IMR-90 (cell line): Measurements from ENCODE around the gene RHBDL3. TPM values are rescaled to one million over a fixed set of nuclear protein-coding genes. Genes with fewer than 3 reads are reported as not detected.

Source experiments
- ATAC-seq: fragments of 200-7000 bp; cut with Tn5 transposase; 2 replicates; pipeline ENCODE4 v1.9.1; 2020; ENCODE audit warnings: low read depth, mild to moderate bottlenecking, moderate library complexity
- BruUV-seq: library from RNA; stranded (reverse); fragments of 400-500 nt; replicated peaks from 2 replicates; lab custom pipeline; 2021; lab: Mats Ljungman, UMichigan
- CTCF ChIA-PET: fragments of 300-600 bp; formaldehyde crosslinking; extraction: SDS; loops from one replicate; lab custom pipeline; 2021; ENCODE audit warnings: antibody characterized with exemption; lab: Yijun Ruan, JAX
- POLR2A ChIA-PET: fragments of 300-600 bp; sonication (Branson Sonifier 250); formaldehyde crosslinking; loops from one replicate; lab custom pipeline; 2022; ENCODE audit warnings: antibody characterized with exemption; ENCODE audit not compliant: unreplicated experiment; lab: Charles Lee
- DNase-seq: peaks from one replicate; pipeline ENCODE4 v3.0.0; 2013
- H2AFZ ChIP-seq: replicated peaks from 2 replicates; pipeline ENCODE3; 2013; ENCODE audit warnings: low read length, mild to moderate bottlenecking; ENCODE audit not compliant: poor library complexity
- H2AK5ac ChIP-seq: 2 replicates; pipeline ENCODE4 v1.6.1; 2013; ENCODE audit warnings: low read depth, low read length, inconsistent platforms
- H2AK9ac ChIP-seq: replicated peaks from 2 replicates; pipeline ENCODE3; 2013; ENCODE audit warnings: mild to moderate bottlenecking, low read depth, low read length, moderate library complexity; ENCODE audit not compliant: poor library complexity
- H2BK120ac ChIP-seq: 2 replicates; pipeline ENCODE4 v1.6.1; 2013; ENCODE audit warnings: low read depth, low read length, inconsistent platforms
- H2BK15ac ChIP-seq: 3 replicates; pipeline ENCODE4 v1.6.1; 2013; ENCODE audit warnings: low read depth, low read length, inconsistent platforms
- H2BK20ac ChIP-seq: 2 replicates; pipeline ENCODE4 v1.6.1; 2013; ENCODE audit warnings: low read depth, mild to moderate bottlenecking, inconsistent platforms, low read length, moderate library complexity
- H2BK5ac ChIP-seq: 2 replicates; pipeline ENCODE4 v1.6.1; 2013; ENCODE audit warnings: mild to moderate bottlenecking, low read depth, low read length, inconsistent platforms; ENCODE audit not compliant: poor library complexity, severe bottlenecking
- H3K14ac ChIP-seq: replicated peaks from 2 replicates; pipeline ENCODE4 v1.6.1; 2013; ENCODE audit warnings: low read depth, low read length, inconsistent platforms
- H3K18ac ChIP-seq: 2 replicates; pipeline ENCODE4 v1.6.1; 2013; ENCODE audit warnings: low read depth, low read length, control low read depth
- H3K23ac ChIP-seq: 2 replicates; pipeline ENCODE4 v1.6.1; 2013; ENCODE audit warnings: low read depth, low read length, inconsistent platforms
- H3K27ac ChIP-seq: 2 replicates; pipeline ENCODE4 v1.5.1; 2013; ENCODE audit warnings: mild to moderate bottlenecking, control low read depth, low read length; ENCODE audit not compliant: insufficient read depth
- H3K27me3 ChIP-seq: 2 replicates; pipeline ENCODE4 v1.6.1; 2013; ENCODE audit warnings: low read length; ENCODE audit not compliant: control insufficient read depth, insufficient read depth
- H3K36me3 ChIP-seq: 2 replicates; pipeline ENCODE4 v1.6.1; 2013; ENCODE audit warnings: low read length, mixed read lengths; ENCODE audit not compliant: control insufficient read depth, insufficient read depth
- H3K4ac ChIP-seq: 2 replicates; pipeline ENCODE4 v1.6.1; 2013; ENCODE audit warnings: low read depth, low read length, inconsistent platforms
- H3K4me1 ChIP-seq: 2 replicates; pipeline ENCODE4 v1.6.1; 2013; ENCODE audit warnings: low read length, mixed read lengths; ENCODE audit not compliant: control insufficient read depth, insufficient read depth
- H3K4me2 ChIP-seq: 2 replicates; pipeline ENCODE4 v1.6.1; 2013; ENCODE audit warnings: low read depth, mild to moderate bottlenecking, control low read depth, low read length, moderate library complexity
- H3K4me3 ChIP-seq: 2 replicates; pipeline ENCODE4 v1.5.1; 2013; ENCODE audit warnings: low read depth, mild to moderate bottlenecking, control low read depth, low read length, moderate library complexity; ENCODE audit not compliant: insufficient read depth
- H3K56ac ChIP-seq: 2 replicates; pipeline ENCODE4 v1.6.1; 2013; ENCODE audit warnings: low read length, inconsistent platforms; ENCODE audit not compliant: insufficient read depth; ENCODE audit errors: extremely low read depth
- H3K79me1 ChIP-seq, 2 experiments: 2 replicates each; pipeline ENCODE4 v1.6.1; 2013; ENCODE audit warnings: low read length in 2 of 2, inconsistent platforms in 1 of 2, low read depth in 1 of 2
- H3K9ac ChIP-seq: 2 replicates; pipeline ENCODE4 v1.6.1; 2013; ENCODE audit warnings: low read depth, low read length, control low read depth
- H3K9me1 ChIP-seq: 2 replicates; pipeline ENCODE4 v1.6.1; 2013; ENCODE audit warnings: low read length, inconsistent platforms; ENCODE audit not compliant: insufficient read depth
- H3K9me3 ChIP-seq: 2 replicates; pipeline ENCODE4 v1.6.1; 2013; ENCODE audit warnings: low read length; ENCODE audit not compliant: control insufficient read depth, insufficient read depth
- H4K20me1 ChIP-seq: 2 replicates; pipeline ENCODE4 v1.6.1; 2013; ENCODE audit warnings: low read length, inconsistent platforms; ENCODE audit not compliant: insufficient read depth
- H4K5ac ChIP-seq: 2 replicates; pipeline ENCODE4 v1.6.1; 2013; ENCODE audit warnings: mild to moderate bottlenecking, low read depth, low read length, control low read depth
- H4K8ac ChIP-seq, 2 experiments: 2 replicates each; pipeline ENCODE4 v1.6.1; 2013; ENCODE audit warnings: low read depth in 2 of 2, low read length in 2 of 2, control low read depth in 1 of 2, inconsistent platforms in 1 of 2
- H4K91ac ChIP-seq: 2 replicates; pipeline ENCODE4 v1.6.1; 2013; ENCODE audit warnings: low read depth, low read length, inconsistent platforms; ENCODE audit not compliant: insufficient read depth
- BHLHE40 ChIP-seq: fragments of 150-350 bp; IDR thresholded peaks from 2 replicates; pipeline ENCODE4 v1.6.1; 2016; ENCODE audit warnings: mild to moderate bottlenecking, low read depth, low read length
- FOS ChIP-seq: fragments of 150-350 bp; IDR thresholded peaks from 2 replicates; pipeline ENCODE4 v1.6.1; 2016; ENCODE audit warnings: low read depth, low read length
- MAFK ChIP-seq: IDR thresholded peaks from 2 replicates; pipeline ENCODE4 v1.6.1; 2012; ENCODE audit warnings: low read depth, low read length, improper control_type of control experiment
- MAZ ChIP-seq: IDR thresholded peaks from 2 replicates; pipeline ENCODE4 v1.6.1; 2012; ENCODE audit warnings: low read depth, mild to moderate bottlenecking, low read length, improper control_type of control experiment, moderate library complexity, borderline replicate concordance
- MXI1 ChIP-seq: IDR thresholded peaks from 2 replicates; pipeline ENCODE4 v1.6.1; 2012; ENCODE audit warnings: low read depth, mild to moderate bottlenecking, low read length, moderate library complexity, borderline replicate concordance
- RAD21 ChIP-seq: IDR thresholded peaks from 2 replicates; pipeline ENCODE4 v1.6.1; 2012; ENCODE audit warnings: low read length, improper control_type of control experiment
- RCOR1 ChIP-seq: IDR thresholded peaks from 2 replicates; pipeline ENCODE4 v1.6.1; 2012; ENCODE audit warnings: mild to moderate bottlenecking, low read length, improper control_type of control experiment; ENCODE audit not compliant: insufficient replicate concordance
- RFX5 ChIP-seq: IDR thresholded peaks from 2 replicates; pipeline ENCODE4 v1.8.0; 2012; ENCODE audit warnings: low read depth, mild to moderate bottlenecking, low read length, moderate library complexity
- WGBS, 2 experiments: methylation state at CpG; one replicate each; pipeline versions ENCODE4 v1.1.5 to v1.1.7; 2013; ENCODE audit warnings: missing lambda C conversion rate in 2 of 2; ENCODE audit not compliant: insufficient read length in 1 of 2; ENCODE audit errors: extremely low coverage in 2 of 2; 5-methylcytosine and 5-hydroxymethylcytosine counted together
- dilution Hi-C: fragments of 300-500 bp; cut with HindIII; formaldehyde crosslinking; loops from one replicate; pipeline ENCODE4 v1.14.3; 2018; ENCODE audit warnings: low sequenced_read_pairs; ENCODE audit not compliant: unreplicated experiment
- in situ Hi-C: fragments of 300-500 bp; cut with MboI; formaldehyde crosslinking; loops from 3 replicates; pipeline ENCODE4 v1.14.3; 2019; ENCODE audit warnings: low sequenced_read_pairs, inconsistent platforms, mixed read lengths
- intact Hi-C: fragments of 100-400 bp; cut with micrococcal nuclease; formaldehyde crosslinking; loops from 2 replicates; pipeline ENCODE4 v1.10.0; 2022
- polyA plus RNA-seq, 3 experiments: library from polyadenylated mRNA; depleted of rRNA; stranded (reverse); fragments of >200 nt; gene quantifications; 2 replicates each; pipeline ENCODE4 v1.2.3, GENCODE V29; 2012; ENCODE audit warnings: low replicate concordance in 1 of 3
- total RNA-seq: library from RNA; depleted of rRNA; stranded (reverse); fragments of >200 nt; gene quantifications from 2 replicates; pipeline ENCODE4 v1.2.3, GENCODE V29; 2012
- TF ChIP-seq, protein P1 (sequence below): conservative IDR thresholded peaks from 2 replicates; pipeline ENCODE4 v1.5.1; 2012; ENCODE audit warnings: mild to moderate bottlenecking, low read depth, low read length, improper control_type of control experiment
- TF ChIP-seq, protein P2 (sequence below): fragments of 150-350 bp; IDR thresholded peaks from 2 replicates; pipeline ENCODE4 v1.6.1; 2017; ENCODE audit warnings: mild to moderate bottlenecking, antibody characterized with exemption, low read length, low read depth
- TF ChIP-seq, protein P3 (sequence below): fragments of 150-350 bp; IDR thresholded peaks from 2 replicates; pipeline ENCODE4 v1.6.1; 2016; ENCODE audit warnings: low read depth, mild to moderate bottlenecking, low read length, moderate library complexity, borderline replicate concordance

RHBDL3 gene
- total and polyA plus RNA-seq, 2 of the 4 experiments (the other 2 are of a cell fraction) = 0.09 to 0.18 TPM

DNA sequence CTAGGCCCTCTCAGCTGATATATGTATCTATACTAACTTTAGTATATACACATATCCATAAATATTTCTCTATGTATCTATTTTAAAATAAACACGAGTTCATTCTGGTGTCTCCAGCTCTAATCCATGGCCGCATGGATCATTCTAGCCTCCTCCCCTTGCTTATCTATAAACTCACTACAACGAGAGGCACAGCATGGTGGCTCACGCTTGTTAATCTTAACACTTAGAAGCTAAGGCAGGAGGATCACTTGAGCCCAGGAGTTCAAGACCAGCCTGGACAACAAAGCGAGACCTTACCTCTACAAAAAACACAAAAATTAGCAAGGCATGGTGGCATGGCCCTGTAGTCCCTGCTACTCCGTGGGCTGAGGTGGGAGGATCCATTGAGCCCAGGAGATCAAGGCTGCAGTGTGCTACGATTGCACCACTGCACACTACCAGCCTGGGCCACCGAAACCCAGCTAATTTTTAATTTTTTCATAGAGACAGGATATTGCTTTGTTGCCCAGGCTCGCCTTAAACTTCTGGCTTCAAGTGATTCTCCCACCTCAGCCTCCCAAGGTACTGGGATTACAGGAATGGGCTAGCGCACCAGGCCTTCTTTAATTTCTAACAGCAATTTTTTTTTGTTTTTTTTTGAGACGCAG lies 80.4 kb downstream of the RHBDL3 start:
- no peak overlapping the region for H3K27ac ChIP-seq
- H2AFZ ChIP-seq = no peak overlapping the region
- no peak overlapping the region for H4K8ac ChIP-seq
- in situ Hi-C loops = no loop called here
- no peak overlapping the region for H4K5ac ChIP-seq
- H3K4ac ChIP-seq = no peak overlapping the region
- no TSS peak for BruUV-seq
- H2BK120ac ChIP-seq = no peak overlapping the region
- H3K56ac ChIP-seq = no peak overlapping the region
- H2BK20ac ChIP-seq = no peak overlapping the region
- H3K23ac ChIP-seq = no peak overlapping the region
- ATAC-seq (no peak), DNase-seq (no peak)
- H3K79me1 ChIP-seq = peaks cover 13 to 33% of the 10 kb centered on the region in 2 experiments
- H3K4me2 ChIP-seq = no peak overlapping the region
- no peak overlapping the region for H4K91ac ChIP-seq
- H3K14ac ChIP-seq = no peak overlapping the region
- H2BK15ac ChIP-seq = no peak overlapping the region
- no peaks in the 10 kb centered on the region for H3K27me3 ChIP-seq
- TF ChIP-seq, protein P1, sequence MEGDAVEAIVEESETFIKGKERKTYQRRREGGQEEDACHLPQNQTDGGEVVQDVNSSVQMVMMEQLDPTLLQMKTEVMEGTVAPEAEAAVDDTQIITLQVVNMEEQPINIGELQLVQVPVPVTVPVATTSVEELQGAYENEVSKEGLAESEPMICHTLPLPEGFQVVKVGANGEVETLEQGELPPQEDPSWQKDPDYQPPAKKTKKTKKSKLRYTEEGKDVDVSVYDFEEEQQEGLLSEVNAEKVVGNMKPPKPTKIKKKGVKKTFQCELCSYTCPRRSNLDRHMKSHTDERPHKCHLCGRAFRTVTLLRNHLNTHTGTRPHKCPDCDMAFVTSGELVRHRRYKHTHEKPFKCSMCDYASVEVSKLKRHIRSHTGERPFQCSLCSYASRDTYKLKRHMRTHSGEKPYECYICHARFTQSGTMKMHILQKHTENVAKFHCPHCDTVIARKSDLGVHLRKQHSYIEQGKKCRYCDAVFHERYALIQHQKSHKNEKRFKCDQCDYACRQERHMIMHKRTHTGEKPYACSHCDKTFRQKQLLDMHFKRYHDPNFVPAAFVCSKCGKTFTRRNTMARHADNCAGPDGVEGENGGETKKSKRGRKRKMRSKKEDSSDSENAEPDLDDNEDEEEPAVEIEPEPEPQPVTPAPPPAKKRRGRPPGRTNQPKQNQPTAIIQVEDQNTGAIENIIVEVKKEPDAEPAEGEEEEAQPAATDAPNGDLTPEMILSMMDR = no peak
- TF ChIP-seq, protein P2, sequence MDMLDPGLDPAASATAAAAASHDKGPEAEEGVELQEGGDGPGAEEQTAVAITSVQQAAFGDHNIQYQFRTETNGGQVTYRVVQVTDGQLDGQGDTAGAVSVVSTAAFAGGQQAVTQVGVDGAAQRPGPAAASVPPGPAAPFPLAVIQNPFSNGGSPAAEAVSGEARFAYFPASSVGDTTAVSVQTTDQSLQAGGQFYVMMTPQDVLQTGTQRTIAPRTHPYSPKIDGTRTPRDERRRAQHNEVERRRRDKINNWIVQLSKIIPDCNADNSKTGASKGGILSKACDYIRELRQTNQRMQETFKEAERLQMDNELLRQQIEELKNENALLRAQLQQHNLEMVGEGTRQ = no peak
- TF ChIP-seq, protein P3, sequence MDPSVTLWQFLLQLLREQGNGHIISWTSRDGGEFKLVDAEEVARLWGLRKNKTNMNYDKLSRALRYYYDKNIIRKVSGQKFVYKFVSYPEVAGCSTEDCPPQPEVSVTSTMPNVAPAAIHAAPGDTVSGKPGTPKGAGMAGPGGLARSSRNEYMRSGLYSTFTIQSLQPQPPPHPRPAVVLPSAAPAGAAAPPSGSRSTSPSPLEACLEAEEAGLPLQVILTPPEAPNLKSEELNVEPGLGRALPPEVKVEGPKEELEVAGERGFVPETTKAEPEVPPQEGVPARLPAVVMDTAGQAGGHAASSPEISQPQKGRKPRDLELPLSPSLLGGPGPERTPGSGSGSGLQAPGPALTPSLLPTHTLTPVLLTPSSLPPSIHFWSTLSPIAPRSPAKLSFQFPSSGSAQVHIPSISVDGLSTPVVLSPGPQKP = no peak
- TF ChIP-seq MAZ = no peak
- no peak for TF ChIP-seq MXI1
- TF ChIP-seq MAFK = no peak
- no peak for TF ChIP-seq RAD21
- no peak for TF ChIP-seq RCOR1
- no peak for TF ChIP-seq FOS
- no peak for TF ChIP-seq RFX5
- TF ChIP-seq BHLHE40 = no peak
- no peak overlapping the region for H2BK5ac ChIP-seq
- no peaks in the 10 kb centered on the region for H3K9me3 ChIP-seq
- peaks cover 2% of the 10 kb centered on the region for H3K9me1 ChIP-seq
- H2AK9ac ChIP-seq = no peak overlapping the region
- intact Hi-C loops = no loop called here
- no peaks in the 10 kb centered on the region for H3K36me3 ChIP-seq
- 76% methylated on average over 5 of the region's 11 CpGs; no CpG with 5 or more reads in 1 of the 2 experiments for WGBS, 2 experiments
- ChIA-PET CTCF (no interaction called here), POLR2A (no interaction called here)
- peaks cover 2% of the 10 kb centered on the region for H3K4me1 ChIP-seq
- H3K18ac ChIP-seq = no peak overlapping the region
- dilution Hi-C loops = no loop called here
- H3K4me3 ChIP-seq = no peak overlapping the region
- H3K9ac ChIP-seq = no peak overlapping the region
- H4K20me1 ChIP-seq = peaks cover 11% of the 10 kb centered on the region
- H2AK5ac ChIP-seq = no peak overlapping the region
